ENCODE measurements around the gene HMGCS1. TPM values are rescaled to one million over a fixed set of nuclear protein-coding genes. Genes with fewer than 3 reads are reported as not detected.

HMGCS1 gene
- total and polyA plus RNA-seq, 2 of the 13 experiments (the other 11 are each of a cell fraction or from before 2014, with no cell fraction given): 56.8 to 318 TPM

GRCh38 chr5:43313035-43313853, at the start of gene HMGCS1 (continued):
- TF ChIP-seq NCOA1 (CRISPR knock-in tag; IDR thresholded peaks at IDR 0.05): no peak
- TF ChIP-seq SSRP1 (CRISPR knock-in tag; IDR thresholded peaks at IDR 0.05): no peak
- peak; percentile 87 for TF ChIP-seq DMAP1 (CRISPR knock-in tag; IDR thresholded peaks at IDR 0.05)
- no peak for TF ChIP-seq FOSL1 (CRISPR knock-in tag; IDR thresholded peaks at IDR 0.05; ENCODE audit: borderline replicate concordance)
- no peak for TF ChIP-seq ETS1 (CRISPR knock-in tag; IDR thresholded peaks at IDR 0.05)
- TF ChIP-seq ZBTB37 (CRISPR knock-in tag; IDR thresholded peaks at IDR 0.05): no peak
- no peak for TF ChIP-seq ARID3A (IDR thresholded peaks at IDR 0.05; ENCODE audit: low read depth, low read length)
- peak; percentile 89 for TF ChIP-seq UBTF (CRISPR knock-in tag; IDR thresholded peaks at IDR 0.05)
- no peak; the same call in 1 of the 2 replicates for TF ChIP-seq ZNF691 (CRISPR knock-in tag; IDR thresholded peaks at IDR 0.05; ENCODE audit: borderline replicate concordance, low read depth)
- TF ChIP-seq ZFP1 (CRISPR knock-in tag; IDR thresholded peaks at IDR 0.05): peak; percentile 54; the same call in 1 of the 2 replicates
- TF ChIP-seq SRF (IDR thresholded peaks at IDR 0.05; ENCODE audit: low read depth, low read length): no peak
- TF ChIP-seq ZNF644 (CRISPR knock-in tag; IDR thresholded peaks at IDR 0.05; ENCODE audit: low read depth): no peak
- TF ChIP-seq TEF (CRISPR knock-in tag; IDR thresholded peaks at IDR 0.05): no peak; the same call in 1 of the 2 replicates
- no peak for TF ChIP-seq ZNF549 (CRISPR knock-in tag; IDR thresholded peaks at IDR 0.05)
- TF ChIP-seq ZNF143 (CRISPR knock-in tag; IDR thresholded peaks at IDR 0.05): no peak; the same call in 1 of the 2 replicates
- TF ChIP-seq ADNP (CRISPR knock-in tag; IDR thresholded peaks at IDR 0.05): no peak
- TF ChIP-seq HNF4A (CRISPR knock-in tag; IDR thresholded peaks at IDR 0.05): peak; percentile 83
- no peak for TF ChIP-seq ZNF256 (CRISPR knock-in tag; conservative IDR thresholded peaks at IDR 0.05)
- peak; percentile 98 for TF ChIP-seq PHF8 (CRISPR knock-in tag; IDR thresholded peaks at IDR 0.05)
- TF ChIP-seq SMAD3 (CRISPR knock-in tag; IDR thresholded peaks at IDR 0.05): no peak; the same call in 1 of the 2 replicates
- no peak for TF ChIP-seq GRHL1 (CRISPR knock-in tag; conservative IDR thresholded peaks at IDR 0.05)
